SK-N-SH (cell line): Measurements from ENCODE around the gene CCDC68. TPM values are rescaled to one million over a fixed set of nuclear protein-coding genes. Genes with fewer than 3 reads are reported as not detected.

ENCODE experiments used
- CTCF ChIA-PET: fragments of 300-600, 350-600 bp; formaldehyde crosslinking; extraction: SDS; loops from one replicate; lab custom pipeline; 2021; lab: Yijun Ruan, JAX
- POLR2A ChIA-PET: fragments of 350-600 bp; sonication (Branson Sonifier 250); formaldehyde crosslinking; extraction: SDS; loops from one replicate; lab custom pipeline; 2020; ENCODE audit warnings: antibody characterized with exemption, inconsistent platforms; lab: Yijun Ruan, JAX
- DNase-seq: peaks from one replicate; pipeline ENCODE4 v3.0.0; 2012
- H2AFZ ChIP-seq: fragments of 200-600 bp; sonication (generic); 2 replicates; pipeline ENCODE4 v1.8.1; 2016; ENCODE audit warnings: antibody characterized with exemption, mild to moderate bottlenecking, low read depth
- H3F3A ChIP-seq: fragments of 200-600 bp; sonication (generic); replicated peaks from 2 replicates; pipeline ENCODE3; 2016; ENCODE audit warnings: antibody characterized with exemption, mild to moderate bottlenecking; ENCODE audit not compliant: insufficient read depth
- H3K27ac ChIP-seq, 2 experiments: fragments of 200-500 bp in 1 of 2; fragments of 200-600 bp in 1 of 2; sonication (Bioruptor generic) in 1 of 2; sonication (generic), shearing (Covaris generic) in 1 of 2; 2 replicates each; pipeline versions ENCODE4 v1.5.1 to v1.6.1; 2014 to 2016; ENCODE audit warnings: low read depth in 2 of 2, inconsistent platforms in 1 of 2, low read length in 1 of 2, mild to moderate bottlenecking in 1 of 2, mixed read lengths in 1 of 2
- H3K27me3 ChIP-seq: fragments of 200-600 bp; sonication (generic), shearing (Covaris generic); 2 replicates; pipeline ENCODE4 v1.6.1; 2016; ENCODE audit warnings: mixed run types; ENCODE audit not compliant: insufficient read depth
- H3K36me3 ChIP-seq, 2 experiments: fragments of 200-500 bp in 1 of 2; fragments of 200-600 bp in 1 of 2; sonication (Bioruptor generic) in 1 of 2; sonication (generic) in 1 of 2; replicated peaks in 1 of 2; 2 replicates each; pipeline versions ENCODE3 to v1.5.1; 2014 to 2016; ENCODE audit warnings: low read length in 1 of 2, mild to moderate bottlenecking in 1 of 2; ENCODE audit not compliant: insufficient read depth in 2 of 2, control insufficient read depth in 1 of 2
- H3K4me1 ChIP-seq, 2 experiments: fragments of 200-500 bp in 1 of 2; fragments of 200-600 bp in 1 of 2; sonication (Bioruptor generic) in 1 of 2; sonication (generic), shearing (Covaris generic) in 1 of 2; 2 replicates each; pipeline versions ENCODE4 v1.5.1 to v1.6.1; 2014 to 2016; ENCODE audit warnings: low read depth in 1 of 2, low read length in 1 of 2, mixed run types in 1 of 2; ENCODE audit not compliant: insufficient read depth in 2 of 2, control insufficient read depth in 1 of 2
- H3K4me2 ChIP-seq: fragments of 200-600 bp; sonication (generic), shearing (Covaris generic); 2 replicates; pipeline ENCODE4 v1.6.1; 2017; ENCODE audit warnings: mixed run types
- H3K4me3 ChIP-seq, 2 experiments: fragments of 200-500 bp in 1 of 2; fragments of 200-600 bp in 1 of 2; sonication (Bioruptor generic) in 1 of 2; sonication (generic), shearing (Covaris generic) in 1 of 2; 2 replicates each; pipeline versions ENCODE4 v1.5.1 to v1.8.1; 2014 to 2016; ENCODE audit warnings: low read depth in 2 of 2, inconsistent platforms in 1 of 2, low read length in 1 of 2, mild to moderate bottlenecking in 1 of 2, mixed read lengths in 1 of 2, moderate library complexity in 1 of 2
- H3K79me2 ChIP-seq: fragments of 200-600 bp; sonication (generic); 2 replicates; pipeline ENCODE4 v1.8.1; 2017; ENCODE audit warnings: mild to moderate bottlenecking; ENCODE audit not compliant: insufficient read depth
- H3K9ac ChIP-seq: fragments of 200-600 bp; sonication (generic); 2 replicates; pipeline ENCODE4 v1.6.1; 2017; ENCODE audit warnings: mixed run types
- H3K9me2 ChIP-seq: fragments of 200-600 bp; sonication (generic); 2 replicates; pipeline ENCODE4 v1.6.1; 2017; ENCODE audit warnings: mixed run types
- H3K9me3 ChIP-seq: fragments of 200-600 bp; sonication (generic); 2 replicates; pipeline ENCODE4 v1.6.1; 2017; ENCODE audit warnings: mixed run types, mild to moderate bottlenecking, moderate library complexity
- H4K20me1 ChIP-seq: fragments of 200-600 bp; sonication (generic); 2 replicates; pipeline ENCODE4 v1.6.1; 2017; ENCODE audit warnings: mild to moderate bottlenecking, mixed run types; ENCODE audit not compliant: insufficient read depth
- CHD2 ChIP-seq: fragments of 150-350 bp; IDR thresholded peaks from 2 replicates; pipeline ENCODE4 v1.6.1; 2018; ENCODE audit warnings: low read length; ENCODE audit not compliant: partially characterized antibody
- EZH2phosphoT487 ChIP-seq: fragments of 200-600 bp; sonication (generic); IDR thresholded peaks from 2 replicates; pipeline ENCODE4 v1.6.1; 2017; ENCODE audit warnings: low read depth, mixed run types, mild to moderate bottlenecking, antibody characterized with exemption, moderate library complexity, borderline replicate concordance
- FOXM1 ChIP-seq: IDR thresholded peaks from 2 replicates; pipeline ENCODE4 v1.4.0; 2012; ENCODE audit warnings: low read depth, mild to moderate bottlenecking
- GATA2 ChIP-seq: sonication (generic); formaldehyde crosslinking; IDR thresholded peaks from 2 replicates; pipeline ENCODE4 v1.5.0; 2020; ENCODE audit warnings: mild to moderate bottlenecking, missing genetic modification reagents
- NFIC ChIP-seq: IDR thresholded peaks from 2 replicates; pipeline ENCODE4 v1.4.0; 2012; ENCODE audit warnings: borderline replicate concordance
- NRF1 ChIP-seq: IDR thresholded peaks from 2 replicates; pipeline ENCODE4 v1.6.1; 2012; ENCODE audit warnings: low read depth, mild to moderate bottlenecking, low read length
- RAD21 ChIP-seq: IDR thresholded peaks from 2 replicates; pipeline ENCODE4 v1.6.1; 2012; ENCODE audit warnings: mild to moderate bottlenecking, low read length
- RXRA ChIP-seq: IDR thresholded peaks from 2 replicates; pipeline ENCODE4 v1.4.0; 2012; ENCODE audit warnings: low read depth, mild to moderate bottlenecking, borderline replicate concordance
- SMC3 ChIP-seq: IDR thresholded peaks from 2 replicates; pipeline ENCODE4 v1.6.1; 2012; ENCODE audit warnings: low read depth, low read length, improper control_type of control experiment
- TEAD4 ChIP-seq: IDR thresholded peaks from 2 replicates; pipeline ENCODE4 v1.4.0; 2012; ENCODE audit warnings: mild to moderate bottlenecking, borderline replicate concordance; ENCODE audit not compliant: insufficient read depth
- whole genome bisulfite sequencing: methylation state at CpG from one replicate; pipeline ENCODE4 v1.1.6; 2017; ENCODE audit warnings: low lambda C conversion rate; 5-methylcytosine and 5-hydroxymethylcytosine counted together
- polyA plus RNA-seq, 3 experiments: library from polyadenylated mRNA; depleted of rRNA; stranded (reverse); fragments of >200 nt; gene quantifications; 2 replicates each; pipeline ENCODE4 v1.2.3, GENCODE V29; 2012
- TF ChIP-seq, protein P1 (sequence below): IDR thresholded peaks from 2 replicates; pipeline ENCODE4 v1.4.0; 2012; ENCODE audit warnings: low read depth, borderline replicate concordance
- TF ChIP-seq, protein P2 (sequence below): IDR thresholded peaks from 2 replicates; pipeline ENCODE4; 2012
- TF ChIP-seq, protein P3 (sequence below): fragments of 200-600 bp; sonication (generic); IDR thresholded peaks from 2 replicates; pipeline ENCODE4 v1.6.1; 2017; ENCODE audit warnings: antibody characterized with exemption, mild to moderate bottlenecking, moderate library complexity
- TF ChIP-seq, protein P4 (sequence below): fragments of 150-350 bp; IDR thresholded peaks from 2 replicates; pipeline ENCODE4 v1.6.1; 2017; ENCODE audit warnings: antibody characterized with exemption, low read length, low read depth, borderline replicate concordance
- TF ChIP-seq, protein P5 (sequence below): IDR thresholded peaks from 2 replicates; pipeline ENCODE4 v1.6.1; 2012; ENCODE audit warnings: mild to moderate bottlenecking, low read depth, low read length, moderate library complexity

Gene CCDC68
- polyA plus RNA-seq, 1 of the 3 experiments (the other 2 are of a cell fraction): not detected

DNA sequence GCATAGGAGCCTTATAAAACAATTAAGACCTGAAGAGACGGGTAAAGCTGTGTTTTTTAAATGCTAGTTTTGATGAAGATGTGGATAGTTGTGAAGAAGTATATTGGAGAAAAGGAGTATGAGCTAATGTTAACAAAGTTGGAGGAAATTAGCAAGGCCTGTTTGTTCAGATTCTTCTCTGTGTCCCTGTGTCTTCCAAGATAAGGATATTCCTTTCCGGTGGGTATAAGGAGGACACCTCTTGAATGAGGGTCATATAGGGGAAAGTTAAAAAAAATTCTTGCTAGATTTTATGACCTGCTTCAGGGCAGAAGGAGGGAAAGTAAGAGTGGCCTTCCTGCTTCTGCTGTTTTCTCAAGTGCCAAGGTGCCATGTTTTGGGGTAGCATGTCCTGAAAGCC is 59.0 kb downstream of the CCDC68 start:
- WGBS: 96% methylated on average over 2 of the region's 2 CpGs
- H3K79me2 ChIP-seq: no peaks in the 10 kb centered on the region

DNA sequence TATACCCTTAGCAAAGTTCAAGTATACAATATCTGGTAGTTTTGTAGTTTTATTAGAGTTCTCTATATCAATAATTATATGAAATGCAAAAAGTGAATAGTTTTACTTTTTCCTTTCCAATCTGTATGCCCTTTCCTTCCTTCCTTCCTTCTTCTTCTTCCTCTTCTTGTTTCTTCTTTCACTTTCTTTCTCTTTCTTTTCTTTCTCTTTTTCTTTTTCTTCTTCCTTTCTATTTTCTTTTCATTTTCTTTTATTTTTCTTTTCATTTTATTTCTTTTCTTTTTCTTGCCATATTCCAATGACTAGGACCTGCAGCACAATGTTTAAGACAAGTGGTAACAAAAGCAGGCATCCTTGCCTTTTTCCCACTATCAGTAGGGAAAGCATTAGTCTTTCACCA is 59.8 kb downstream of the CCDC68 start:
- H3K4me2 ChIP-seq: no peak overlapping the region
- no peak overlapping the region for H3K9ac ChIP-seq
- H3K9me2 ChIP-seq: no peaks in the 10 kb centered on the region
- no peak overlapping the region for H3K27ac ChIP-seq
- H3K36me3 ChIP-seq: peaks cover 0 to 3% of the 10 kb centered on the region in 2 experiments
- no peaks in the 10 kb centered on the region for H3F3A ChIP-seq
- no peaks in the 10 kb centered on the region for H3K79me2 ChIP-seq
- no peaks in the 10 kb centered on the region for H3K9me3 ChIP-seq
- ChIA-PET CTCF (no interaction called here), POLR2A (no interaction called here)
- H3K4me3 ChIP-seq: no peak overlapping the region
- H4K20me1 ChIP-seq: no peaks in the 10 kb centered on the region
- no peaks in the 10 kb centered on the region; a peak in 2 of 4 replicates for H3K4me1 ChIP-seq
- H2AFZ ChIP-seq: no peak overlapping the region
- no peak for DNase-seq
- no peaks in the 10 kb centered on the region for H3K27me3 ChIP-seq
- TF ChIP-seq FOXM1 (no peak), GATA2 (CRISPR knock-in tag) (no peak), RAD21 (no peak), CHD2 (no peak), NRF1 (no peak), TEAD4 (no peak), RXRA (no peak)
- TF ChIP-seq, protein P1, sequence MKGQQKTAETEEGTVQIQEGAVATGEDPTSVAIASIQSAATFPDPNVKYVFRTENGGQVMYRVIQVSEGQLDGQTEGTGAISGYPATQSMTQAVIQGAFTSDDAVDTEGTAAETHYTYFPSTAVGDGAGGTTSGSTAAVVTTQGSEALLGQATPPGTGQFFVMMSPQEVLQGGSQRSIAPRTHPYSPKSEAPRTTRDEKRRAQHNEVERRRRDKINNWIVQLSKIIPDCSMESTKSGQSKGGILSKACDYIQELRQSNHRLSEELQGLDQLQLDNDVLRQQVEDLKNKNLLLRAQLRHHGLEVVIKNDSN: no peak
- TF ChIP-seq, protein P2, sequence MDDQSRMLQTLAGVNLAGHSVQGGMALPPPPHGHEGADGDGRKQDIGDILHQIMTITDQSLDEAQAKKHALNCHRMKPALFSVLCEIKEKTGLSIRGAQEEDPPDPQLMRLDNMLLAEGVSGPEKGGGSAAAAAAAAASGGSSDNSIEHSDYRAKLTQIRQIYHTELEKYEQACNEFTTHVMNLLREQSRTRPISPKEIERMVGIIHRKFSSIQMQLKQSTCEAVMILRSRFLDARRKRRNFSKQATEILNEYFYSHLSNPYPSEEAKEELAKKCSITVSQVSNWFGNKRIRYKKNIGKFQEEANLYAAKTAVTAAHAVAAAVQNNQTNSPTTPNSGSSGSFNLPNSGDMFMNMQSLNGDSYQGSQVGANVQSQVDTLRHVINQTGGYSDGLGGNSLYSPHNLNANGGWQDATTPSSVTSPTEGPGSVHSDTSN: no peak
- TF ChIP-seq, protein P3, sequence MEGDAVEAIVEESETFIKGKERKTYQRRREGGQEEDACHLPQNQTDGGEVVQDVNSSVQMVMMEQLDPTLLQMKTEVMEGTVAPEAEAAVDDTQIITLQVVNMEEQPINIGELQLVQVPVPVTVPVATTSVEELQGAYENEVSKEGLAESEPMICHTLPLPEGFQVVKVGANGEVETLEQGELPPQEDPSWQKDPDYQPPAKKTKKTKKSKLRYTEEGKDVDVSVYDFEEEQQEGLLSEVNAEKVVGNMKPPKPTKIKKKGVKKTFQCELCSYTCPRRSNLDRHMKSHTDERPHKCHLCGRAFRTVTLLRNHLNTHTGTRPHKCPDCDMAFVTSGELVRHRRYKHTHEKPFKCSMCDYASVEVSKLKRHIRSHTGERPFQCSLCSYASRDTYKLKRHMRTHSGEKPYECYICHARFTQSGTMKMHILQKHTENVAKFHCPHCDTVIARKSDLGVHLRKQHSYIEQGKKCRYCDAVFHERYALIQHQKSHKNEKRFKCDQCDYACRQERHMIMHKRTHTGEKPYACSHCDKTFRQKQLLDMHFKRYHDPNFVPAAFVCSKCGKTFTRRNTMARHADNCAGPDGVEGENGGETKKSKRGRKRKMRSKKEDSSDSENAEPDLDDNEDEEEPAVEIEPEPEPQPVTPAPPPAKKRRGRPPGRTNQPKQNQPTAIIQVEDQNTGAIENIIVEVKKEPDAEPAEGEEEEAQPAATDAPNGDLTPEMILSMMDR: no peak

More for the DNA sequence above, 59.0 kb downstream of the CCDC68 start:
- no peak for TF ChIP-seq SMC3
- no peak for TF ChIP-seq EZH2phosphoT487
- TF ChIP-seq, protein P4, sequence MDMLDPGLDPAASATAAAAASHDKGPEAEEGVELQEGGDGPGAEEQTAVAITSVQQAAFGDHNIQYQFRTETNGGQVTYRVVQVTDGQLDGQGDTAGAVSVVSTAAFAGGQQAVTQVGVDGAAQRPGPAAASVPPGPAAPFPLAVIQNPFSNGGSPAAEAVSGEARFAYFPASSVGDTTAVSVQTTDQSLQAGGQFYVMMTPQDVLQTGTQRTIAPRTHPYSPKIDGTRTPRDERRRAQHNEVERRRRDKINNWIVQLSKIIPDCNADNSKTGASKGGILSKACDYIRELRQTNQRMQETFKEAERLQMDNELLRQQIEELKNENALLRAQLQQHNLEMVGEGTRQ: no peak
- TF ChIP-seq TEAD4: no peak
- no peak for TF ChIP-seq NFIC
- TF ChIP-seq NRF1: no peak
- TF ChIP-seq, protein P5, sequence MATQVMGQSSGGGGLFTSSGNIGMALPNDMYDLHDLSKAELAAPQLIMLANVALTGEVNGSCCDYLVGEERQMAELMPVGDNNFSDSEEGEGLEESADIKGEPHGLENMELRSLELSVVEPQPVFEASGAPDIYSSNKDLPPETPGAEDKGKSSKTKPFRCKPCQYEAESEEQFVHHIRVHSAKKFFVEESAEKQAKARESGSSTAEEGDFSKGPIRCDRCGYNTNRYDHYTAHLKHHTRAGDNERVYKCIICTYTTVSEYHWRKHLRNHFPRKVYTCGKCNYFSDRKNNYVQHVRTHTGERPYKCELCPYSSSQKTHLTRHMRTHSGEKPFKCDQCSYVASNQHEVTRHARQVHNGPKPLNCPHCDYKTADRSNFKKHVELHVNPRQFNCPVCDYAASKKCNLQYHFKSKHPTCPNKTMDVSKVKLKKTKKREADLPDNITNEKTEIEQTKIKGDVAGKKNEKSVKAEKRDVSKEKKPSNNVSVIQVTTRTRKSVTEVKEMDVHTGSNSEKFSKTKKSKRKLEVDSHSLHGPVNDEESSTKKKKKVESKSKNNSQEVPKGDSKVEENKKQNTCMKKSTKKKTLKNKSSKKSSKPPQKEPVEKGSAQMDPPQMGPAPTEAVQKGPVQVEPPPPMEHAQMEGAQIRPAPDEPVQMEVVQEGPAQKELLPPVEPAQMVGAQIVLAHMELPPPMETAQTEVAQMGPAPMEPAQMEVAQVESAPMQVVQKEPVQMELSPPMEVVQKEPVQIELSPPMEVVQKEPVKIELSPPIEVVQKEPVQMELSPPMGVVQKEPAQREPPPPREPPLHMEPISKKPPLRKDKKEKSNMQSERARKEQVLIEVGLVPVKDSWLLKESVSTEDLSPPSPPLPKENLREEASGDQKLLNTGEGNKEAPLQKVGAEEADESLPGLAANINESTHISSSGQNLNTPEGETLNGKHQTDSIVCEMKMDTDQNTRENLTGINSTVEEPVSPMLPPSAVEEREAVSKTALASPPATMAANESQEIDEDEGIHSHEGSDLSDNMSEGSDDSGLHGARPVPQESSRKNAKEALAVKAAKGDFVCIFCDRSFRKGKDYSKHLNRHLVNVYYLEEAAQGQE: no peak
- Histone ChIP-seq H3K27ac (no peak overlapping the region), H3K36me3 (no peaks in the 10 kb centered on the region), H2AFZ (no peak overlapping the region), H3K9me2 (no peaks in the 10 kb centered on the region), H3K4me3 (no peak overlapping the region), H3K27me3 (no peaks in the 10 kb centered on the region), H3K4me2 (no peak overlapping the region), H3F3A (no peaks in the 10 kb centered on the region), H4K20me1 (no peaks in the 10 kb centered on the region), H3K9me3 (no peaks in the 10 kb centered on the region), H3K4me1 (no peaks in the 10 kb centered on the region; a peak in 2 of 4 replicates), H3K9ac (no peak overlapping the region)
- DNase-seq: no peak
- ChIA-PET CTCF (interaction anchor here (1.1 kb wide), 1 partner anchor 52 kb away, joined by 3 read pairs; no protein-coding TSS in a partner anchor), POLR2A (no interaction called here)
